ACHN (cell line): ENCODE measurements around the gene FOXF2.

Source experiments
- DNase-seq: peaks from one replicate; pipeline ENCODE4 v3.0.0-alpha.2; 2015
- in situ Hi-C: cut with HindIII; loops from 2 replicates; pipeline ENCODE4 v1.10.0; 2017; ENCODE audit warnings: low sequenced_read_pairs, low pct_ligation_motif_present, low pct_unique_long_range_greater_than_20kb

FOXF2 gene

DNA sequence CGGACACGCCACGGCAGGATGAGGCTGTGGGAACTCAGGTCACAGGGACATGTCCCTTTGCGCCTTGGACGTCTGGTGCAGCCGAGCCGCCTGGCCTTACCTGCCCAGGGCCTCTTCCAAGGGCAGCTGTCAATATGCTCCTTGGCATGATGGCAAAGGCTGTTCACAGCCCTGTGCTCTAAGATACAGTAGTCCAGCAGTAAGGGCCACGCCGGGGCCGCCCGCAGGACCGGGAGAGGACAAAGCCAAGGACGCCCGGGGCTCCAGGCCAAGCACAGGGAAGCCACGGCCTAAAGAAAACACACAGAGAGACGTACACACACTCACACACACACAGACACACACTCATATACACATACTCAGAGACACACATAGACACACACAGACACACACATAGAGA, 13.0 kb downstream of the FOXF2 start:
- in situ Hi-C loops, result no loop called here
- no peak for DNase-seq

DNA sequence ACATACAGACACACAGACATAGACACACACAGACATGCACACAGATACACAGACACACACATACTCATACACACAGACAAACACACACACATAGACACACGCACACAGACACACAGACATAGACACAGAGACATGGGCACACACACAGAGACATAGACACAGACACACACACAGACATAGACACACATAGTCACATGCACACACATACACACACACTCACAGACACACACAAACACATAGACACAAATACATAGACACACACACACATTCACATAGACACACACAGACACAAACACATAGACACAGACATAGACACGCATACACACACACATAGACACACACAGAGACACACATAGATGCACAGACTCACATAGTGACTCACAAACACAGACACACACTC, 13.5 kb downstream of the FOXF2 start:
- in situ Hi-C loops, result no loop called here
- no peak for DNase-seq

- in situ Hi-C loops, result no loop called here
Measured at GRCh38 chr6:1403851-1404712, 14.7 kb downstream of the FOXF2 start.

DNA sequence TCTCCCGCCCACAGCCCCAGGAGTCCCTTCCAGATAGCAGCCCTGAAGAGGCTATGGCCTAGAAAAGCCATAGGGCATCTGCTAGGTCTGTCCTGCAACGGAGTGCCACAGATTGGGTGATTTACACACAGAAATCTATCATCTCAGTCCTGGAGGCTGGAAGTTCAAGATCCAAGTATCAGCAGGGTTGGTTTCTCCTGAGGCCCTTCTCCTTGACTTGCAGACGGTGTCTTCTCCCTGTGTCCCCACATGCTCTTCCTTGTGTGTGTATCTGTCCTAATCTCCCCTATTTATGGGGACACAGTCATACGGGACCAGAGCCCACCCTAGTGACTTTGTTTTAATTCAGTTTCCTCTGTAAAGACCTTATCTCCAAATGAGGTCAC, 15.3 kb downstream of the FOXF2 start:
- DNase-seq, result no peak
- in situ Hi-C loops, result no loop called here

More at GRCh38 chr6:1403851-1404712, 14.7 kb downstream of the FOXF2 start:
- no peak for DNase-seq

- DNase-seq, result no peak
- in situ Hi-C loops, result no loop called here
Measured at GRCh38 chr6:1405221-1405620, 15.8 kb downstream of the FOXF2 start.

DNA sequence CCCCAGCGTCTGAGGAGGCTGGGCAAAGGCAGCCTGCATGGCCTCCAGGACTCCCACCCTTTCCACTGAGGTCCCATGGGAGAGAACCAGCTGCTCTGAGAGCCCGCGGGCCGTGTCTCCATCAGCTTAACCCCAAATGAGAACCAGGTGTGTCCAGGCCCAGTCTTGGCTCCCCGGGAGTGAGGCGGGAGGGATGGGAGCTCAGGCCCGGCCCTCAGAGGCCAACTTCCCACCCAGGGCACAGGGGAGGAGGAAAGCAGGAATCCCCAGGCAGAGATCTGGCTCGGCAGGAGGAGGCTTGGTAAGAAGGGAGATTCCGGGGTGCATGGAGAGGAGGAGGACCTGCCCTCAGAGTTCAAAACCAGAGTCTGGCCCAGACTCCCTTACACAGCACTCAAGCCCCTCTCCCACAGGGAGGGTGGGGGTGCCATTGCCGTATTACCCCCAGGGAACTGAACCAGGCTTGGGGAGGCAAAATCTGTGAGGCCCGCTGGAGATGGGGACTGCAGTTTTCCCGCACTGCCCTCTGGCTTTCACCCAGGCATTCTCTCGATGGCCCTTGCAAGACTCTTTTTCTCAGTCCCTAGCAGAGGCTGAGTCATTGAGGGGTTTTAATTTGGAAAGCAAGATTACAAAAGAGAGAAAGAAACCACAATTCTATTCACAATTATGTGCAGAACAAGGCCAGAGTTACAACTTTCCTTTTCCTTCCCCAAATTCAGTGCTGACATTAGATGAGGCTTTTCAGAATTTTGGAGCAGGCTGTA, 17.1 kb downstream of the FOXF2 start:
- DNase-seq, result no peak
- in situ Hi-C loops, result no loop called here

- in situ Hi-C loops, result no loop called here
Measured at GRCh38 chr6:1407499-1407990, 18.2 kb downstream of the FOXF2 start.

GRCh38 chr6:1409774-1410465, 20.5 kb downstream of the FOXF2 start:
- in situ Hi-C loops, result no loop called here
- no peak for DNase-seq

More at GRCh38 chr6:1407499-1407990, 18.2 kb downstream of the FOXF2 start:
- no peak for DNase-seq

DNA sequence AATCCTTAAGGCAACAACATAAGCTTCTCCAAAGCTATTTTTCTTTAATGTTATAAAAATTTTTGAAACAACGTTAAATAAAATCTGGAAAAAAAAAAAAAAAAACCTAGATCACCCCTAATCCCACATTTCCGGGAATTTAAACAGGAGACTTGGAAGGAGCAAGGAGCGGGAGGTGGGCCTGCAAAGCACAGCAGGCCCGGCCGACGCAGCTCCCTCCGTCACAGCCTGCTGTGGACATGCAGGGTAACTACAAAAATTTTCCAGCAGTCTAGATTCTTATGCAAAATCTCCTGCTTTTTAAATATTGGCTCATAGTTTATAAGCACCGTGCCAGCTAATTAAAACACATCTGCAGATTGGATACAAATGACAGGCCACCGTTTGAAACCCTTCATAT, 23.5 kb downstream of the FOXF2 start:
- DNase-seq, result no peak

GRCh38 chr6:1415416-1416063, 26.2 kb downstream of the FOXF2 start:
- DNase-seq, result no peak
- in situ Hi-C loops, result no loop called here

More for the DNA sequence above, 23.5 kb downstream of the FOXF2 start:
- in situ Hi-C loops, result no loop called here

- no peak for DNase-seq
- in situ Hi-C loops, result no loop called here
Measured at GRCh38 chr6:1416191-1416760, 26.9 kb downstream of the FOXF2 start.

GRCh38 chr6:1416820-1417219, 27.4 kb downstream of the FOXF2 start:
- DNase-seq, result no peak
- in situ Hi-C loops, result no loop called here

DNA sequence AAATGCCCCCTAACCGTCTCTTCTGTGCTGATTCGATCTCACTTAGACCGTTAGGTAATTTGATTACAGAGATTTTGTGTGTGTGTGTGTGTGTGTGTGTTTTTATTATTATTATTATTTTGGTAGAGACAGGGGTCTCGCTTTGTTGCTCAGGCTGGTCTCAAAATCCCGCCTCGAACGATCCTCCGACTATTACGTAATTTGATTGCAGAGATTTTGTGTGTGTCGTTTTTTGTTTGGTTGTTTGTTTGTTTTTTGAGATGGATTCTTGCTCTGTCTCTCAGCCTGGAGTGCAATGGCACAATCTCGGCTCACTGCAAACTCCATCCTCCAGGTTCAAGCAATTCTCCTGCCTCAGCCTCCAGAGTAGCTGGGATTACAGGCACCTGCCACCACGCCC, 28.3 kb downstream of the FOXF2 start:
- in situ Hi-C loops, result no loop called here
- DNase-seq, result no peak

DNA sequence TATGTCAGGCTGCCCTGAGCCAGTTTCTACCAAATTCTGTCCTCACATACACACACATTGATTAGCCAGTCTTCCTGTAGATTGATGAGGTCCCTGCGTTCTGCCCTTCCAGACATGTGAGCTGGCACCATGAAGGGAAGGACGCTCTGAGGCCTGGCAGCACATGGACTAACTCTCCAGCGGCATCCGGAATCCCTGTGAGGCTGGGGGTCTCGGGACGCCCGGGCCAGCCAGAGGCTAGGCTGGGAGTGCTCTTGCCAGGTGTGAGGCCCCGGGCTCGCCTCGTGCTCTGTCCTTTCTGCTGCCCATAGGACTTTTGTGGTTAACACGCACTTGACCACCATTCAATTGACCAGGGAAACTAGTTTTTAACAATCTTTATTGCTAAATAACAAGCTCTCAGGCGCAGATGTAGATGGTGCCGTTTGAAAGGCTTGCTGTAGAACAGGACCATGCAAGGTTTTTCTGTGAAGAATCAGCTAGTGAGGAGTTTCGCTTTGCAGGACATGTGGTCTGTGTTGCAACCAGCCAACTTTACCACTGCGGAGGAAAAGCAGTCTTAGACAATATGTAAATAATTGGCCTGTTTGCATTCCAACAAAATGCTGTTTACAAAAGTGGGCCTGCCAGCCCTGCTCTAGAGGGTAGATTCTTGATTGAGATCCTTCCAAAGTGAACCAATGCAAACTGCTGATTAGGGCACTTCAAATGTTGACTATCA, 29.3 kb downstream of the FOXF2 start:
- in situ Hi-C loops, result no loop called here
- no peak for DNase-seq

DNA sequence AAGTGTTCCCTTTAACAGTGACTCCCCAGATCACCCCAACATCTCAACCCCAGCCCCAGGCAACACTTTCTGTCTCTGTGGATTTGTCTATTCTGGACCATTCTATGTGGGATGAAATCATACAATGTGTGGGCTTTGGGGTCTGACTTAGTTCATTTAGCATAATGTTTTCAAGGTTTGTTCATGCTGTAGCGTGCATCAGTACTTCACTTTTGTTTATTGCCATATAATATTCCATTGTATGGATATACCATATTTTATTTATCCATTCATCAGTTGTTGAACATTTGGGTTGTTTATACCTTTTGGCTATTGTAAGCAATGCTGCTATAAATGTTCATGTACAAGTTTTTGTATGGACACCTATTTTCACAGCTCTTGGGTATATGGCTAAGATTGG, 31.0 kb downstream of the FOXF2 start:
- no peak for DNase-seq
- in situ Hi-C loops, result no loop called here

GRCh38 chr6:1422290-1422689, 32.9 kb downstream of the FOXF2 start:
- DNase-seq, result no peak
- in situ Hi-C loops, result no loop called here

- in situ Hi-C loops, result no loop called here
- DNase-seq, result peak; percentile 89
Measured at GRCh38 chr6:1423578-1423977, 34.2 kb downstream of the FOXF2 start.
